ENCODE results near the gene TFB1M. TPM values are rescaled to one million over a fixed set of nuclear protein-coding genes. Genes with fewer than 3 reads are reported as not detected.

The TFB1M gene
- total RNA-seq, 6 experiments from 2014 or later, result 12.3 to 18.9 (median 16.2) TPM

DNA sequence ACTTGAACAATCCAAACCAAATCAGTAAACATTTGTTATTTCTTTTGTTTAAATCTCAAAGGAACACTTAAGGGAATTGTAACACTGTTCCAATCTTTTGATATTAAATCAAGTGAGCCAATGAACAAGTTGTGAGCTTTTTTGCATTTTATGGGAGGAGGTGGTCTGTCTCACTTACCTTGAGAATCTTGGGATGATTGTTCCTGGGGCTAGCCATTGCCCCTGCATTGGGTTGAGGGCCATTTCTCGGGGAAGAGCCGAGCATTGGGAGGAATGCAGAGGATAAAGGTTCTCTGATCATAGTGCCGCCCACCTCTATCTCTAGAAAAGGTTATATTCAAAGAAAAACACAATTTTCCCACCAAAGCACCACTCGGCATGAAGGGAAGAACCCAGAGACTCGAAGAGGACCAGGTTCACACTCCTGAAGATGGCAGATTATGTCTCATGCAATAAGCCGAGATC, 13.8 kb upstream of the TFB1M start:
- H3K4me3 ChIP-seq, result no peak overlapping the region
- intact Hi-C loops (cut with DNase I), result no loop called here
- H3K4me1 ChIP-seq, result no peaks in the 10 kb centered on the region
- H3K27me3 ChIP-seq, result no peaks in the 10 kb centered on the region
- no peak for DNase-seq
- 95% methylated on average over 6 of the region's 6 CpGs for WGBS (ENCODE audit: insufficient coverage, low coverage, low lambda C conversion rate, missing lambda C conversion rate)
- ATAC-seq, result no peak
- H3K36me3 ChIP-seq, result no peaks in the 10 kb centered on the region
- no peaks in the 10 kb centered on the region for H3K9me3 ChIP-seq
- no peak for TF ChIP-seq POLR2A (IDR thresholded peaks at IDR 0.05)
- TF ChIP-seq, protein P1, sequence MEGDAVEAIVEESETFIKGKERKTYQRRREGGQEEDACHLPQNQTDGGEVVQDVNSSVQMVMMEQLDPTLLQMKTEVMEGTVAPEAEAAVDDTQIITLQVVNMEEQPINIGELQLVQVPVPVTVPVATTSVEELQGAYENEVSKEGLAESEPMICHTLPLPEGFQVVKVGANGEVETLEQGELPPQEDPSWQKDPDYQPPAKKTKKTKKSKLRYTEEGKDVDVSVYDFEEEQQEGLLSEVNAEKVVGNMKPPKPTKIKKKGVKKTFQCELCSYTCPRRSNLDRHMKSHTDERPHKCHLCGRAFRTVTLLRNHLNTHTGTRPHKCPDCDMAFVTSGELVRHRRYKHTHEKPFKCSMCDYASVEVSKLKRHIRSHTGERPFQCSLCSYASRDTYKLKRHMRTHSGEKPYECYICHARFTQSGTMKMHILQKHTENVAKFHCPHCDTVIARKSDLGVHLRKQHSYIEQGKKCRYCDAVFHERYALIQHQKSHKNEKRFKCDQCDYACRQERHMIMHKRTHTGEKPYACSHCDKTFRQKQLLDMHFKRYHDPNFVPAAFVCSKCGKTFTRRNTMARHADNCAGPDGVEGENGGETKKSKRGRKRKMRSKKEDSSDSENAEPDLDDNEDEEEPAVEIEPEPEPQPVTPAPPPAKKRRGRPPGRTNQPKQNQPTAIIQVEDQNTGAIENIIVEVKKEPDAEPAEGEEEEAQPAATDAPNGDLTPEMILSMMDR (IDR thresholded peaks at IDR 0.05), result no peak
- H3K27ac ChIP-seq, result no peak overlapping the region

DNA sequence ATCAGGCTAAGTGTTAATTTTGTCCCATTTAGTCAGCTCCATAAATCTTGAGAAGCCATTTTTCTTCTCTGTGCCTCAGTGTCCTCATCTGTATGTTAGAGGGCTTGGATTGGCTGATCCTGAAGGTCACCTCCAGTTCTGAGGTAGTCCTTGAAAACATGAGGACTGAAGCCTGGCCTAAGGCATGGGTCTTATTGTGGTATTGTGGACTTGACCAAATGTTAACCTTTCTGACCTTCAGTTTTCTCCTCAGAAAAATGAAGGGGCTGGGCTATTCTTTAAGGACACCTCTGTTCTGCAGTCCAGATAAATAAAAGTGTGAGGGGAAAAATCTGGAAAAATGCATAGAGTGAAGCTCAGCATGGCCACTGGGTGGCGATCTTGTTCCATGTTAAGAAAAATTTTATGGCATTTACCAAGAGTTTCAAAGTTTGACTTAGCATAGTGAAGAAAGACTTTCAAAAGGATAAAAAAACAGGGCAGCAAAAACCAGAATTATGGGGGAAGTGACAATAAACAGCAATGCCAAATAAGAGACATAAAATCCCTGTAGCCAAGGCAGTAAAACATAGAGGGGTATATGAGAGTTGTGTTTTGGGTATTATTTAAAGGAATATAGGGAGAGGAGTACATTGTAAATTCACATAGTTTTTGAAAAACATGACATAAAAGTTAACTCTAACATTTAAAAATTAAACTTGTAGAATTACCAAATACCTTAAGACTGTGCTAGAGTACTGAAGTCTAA, 13.2 kb upstream of the TFB1M start:
- Histone ChIP-seq H3K27me3 (no peaks in the 10 kb centered on the region), H3K27ac (no peak overlapping the region), H3K36me3 (no peaks in the 10 kb centered on the region), H3K4me3 (no peak overlapping the region), H3K9me3 (no peaks in the 10 kb centered on the region), H3K4me1 (no peaks in the 10 kb centered on the region)
- DNase-seq (peak in 2 of 3 donors; percentile 33 to 56), ATAC-seq (peak; percentile 79 to 90 (median 88))
- 0% methylated on average over 1 of the region's 1 CpG for WGBS (ENCODE audit: insufficient coverage, low coverage, low lambda C conversion rate, missing lambda C conversion rate)
- intact Hi-C loops (cut with DNase I), result no loop called here
- no peak for TF ChIP-seq POLR2A (IDR thresholded peaks at IDR 0.05)
- TF ChIP-seq, protein P1 (IDR thresholded peaks at IDR 0.05), result peak; percentile 80 to 93 (median 81)

DNA sequence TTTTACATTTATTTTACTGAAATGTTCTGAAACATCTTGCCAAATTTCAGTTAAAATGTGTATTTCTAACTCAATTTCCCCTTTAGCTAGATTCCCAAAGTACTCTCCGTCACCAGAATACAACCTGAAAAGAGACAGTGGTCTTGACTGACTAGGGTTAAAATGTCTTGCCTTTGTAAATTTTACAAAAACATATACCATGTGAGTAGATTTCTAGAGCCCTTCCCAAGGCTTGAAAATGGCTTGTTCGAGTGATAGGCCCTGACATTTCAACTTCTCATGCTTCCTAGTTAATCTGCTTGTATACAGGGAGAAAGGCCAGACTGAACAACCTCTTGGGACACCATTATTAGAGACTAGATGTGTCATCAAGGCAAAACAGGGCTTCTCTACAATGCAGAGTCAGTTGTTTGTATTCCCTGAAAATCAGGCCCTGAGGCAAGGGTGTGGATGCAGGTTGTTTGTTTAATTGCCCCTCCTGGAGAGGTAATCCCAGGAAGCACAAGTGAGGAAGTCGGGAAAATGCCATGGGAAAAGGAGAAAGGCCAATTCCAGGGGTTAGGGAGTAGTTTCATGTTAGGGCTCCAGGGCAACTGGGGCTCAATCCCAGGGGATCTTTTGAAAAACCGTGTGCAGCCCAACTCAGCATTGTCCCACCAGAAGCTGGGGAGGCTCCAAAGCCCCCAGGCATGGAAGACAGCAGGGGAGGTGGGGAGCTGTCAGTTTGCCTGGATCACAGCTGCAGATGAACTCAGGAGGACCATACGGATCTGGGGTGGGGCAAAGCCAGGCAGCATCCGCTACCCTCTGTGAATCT, 11.6 kb upstream of the TFB1M start:
- no peaks in the 10 kb centered on the region for H3K4me1 ChIP-seq
- intact Hi-C loops (cut with DNase I), result no loop called here
- H3K9me3 ChIP-seq, result no peaks in the 10 kb centered on the region
- no peaks in the 10 kb centered on the region for H3K27me3 ChIP-seq
- TF ChIP-seq, protein P1 (IDR thresholded peaks at IDR 0.05), result no peak
- no peak overlapping the region for H3K27ac ChIP-seq
- H3K4me3 ChIP-seq, result no peak overlapping the region
- DNase-seq, result no peak
- no peaks in the 10 kb centered on the region for H3K36me3 ChIP-seq
- WGBS (ENCODE audit: insufficient coverage, low coverage, low lambda C conversion rate, missing lambda C conversion rate), result 90% methylated on average over 4 of the region's 6 CpGs
- no peak for ATAC-seq

DNA sequence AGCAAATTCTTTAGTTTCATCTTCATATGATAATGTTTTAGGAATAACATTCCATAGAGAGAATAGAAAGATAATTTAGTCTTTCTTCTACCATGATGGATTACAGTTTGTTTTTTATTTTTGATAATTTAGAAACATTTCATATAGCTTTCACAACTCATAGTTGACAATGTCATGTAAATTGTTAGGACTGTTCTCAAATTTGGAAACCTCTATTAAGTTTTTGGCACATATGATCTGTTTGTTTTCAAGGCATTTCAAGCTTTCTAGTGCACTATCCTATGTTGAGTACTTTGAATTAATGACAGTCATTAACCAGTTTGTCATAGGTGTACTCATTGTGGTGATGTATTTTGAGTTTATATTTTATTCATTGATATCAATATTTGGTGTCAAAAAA, 10.7 kb upstream of the TFB1M start:
- Histone ChIP-seq H3K27ac (no peak overlapping the region), H3K9me3 (no peaks in the 10 kb centered on the region), H3K4me3 (no peak overlapping the region), H3K36me3 (no peaks in the 10 kb centered on the region), H3K4me1 (no peaks in the 10 kb centered on the region), H3K27me3 (no peaks in the 10 kb centered on the region)
- no peak for TF ChIP-seq POLR2A (IDR thresholded peaks at IDR 0.05)
- TF ChIP-seq, protein P1 (IDR thresholded peaks at IDR 0.05), result no peak
- DNase-seq, result no peak
- intact Hi-C loops (cut with DNase I), result no loop called here
- ATAC-seq, result no peak

Data from right lobe of liver (tissue), 6 donors.